ENCODE measurements around the gene PRKAG2. TPM values are rescaled to one million over a fixed set of nuclear protein-coding genes. Genes with fewer than 3 reads are reported as not detected.
"Not testable (repeated sequence)": the region's sequence is repeated elsewhere in the genome, so short reads cannot be mapped to it uniquely, and the experiment has no call there.

PRKAG2 gene
- polyA plus RNA-seq, 4 donors, result 6.1 to 38.1 (median 33.6) TPM

DNA sequence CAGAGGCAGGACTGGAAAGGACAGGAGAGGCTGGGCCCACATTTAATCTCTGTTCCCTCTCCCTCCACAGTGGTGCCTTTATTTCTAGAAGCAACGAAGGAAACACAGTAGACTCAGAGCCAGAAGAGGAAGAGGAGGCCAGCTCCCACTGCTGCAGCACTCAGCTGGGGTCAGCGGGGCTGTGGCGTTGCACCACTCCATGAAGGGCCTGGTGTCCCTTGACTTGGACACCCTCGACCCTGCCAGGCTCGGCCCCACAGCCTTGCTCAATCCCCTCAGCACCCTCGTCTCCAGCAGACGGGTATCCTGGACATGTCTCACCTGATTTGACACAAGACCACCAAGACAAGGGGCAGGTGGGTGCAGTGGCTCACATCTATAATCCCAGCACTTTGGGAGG is 38.8 kb downstream of the PRKAG2 start:
- DNase-seq (ENCODE audit: low read depth in 4 of 4, low spot score in 3 of 4), result no peak

- DNase-seq (ENCODE audit: low read depth in 4 of 4, low spot score in 3 of 4), result no peak
These were observed 39.5 kb downstream of the PRKAG2 start for GRCh38 chr7:151837285-151838042.

DNA sequence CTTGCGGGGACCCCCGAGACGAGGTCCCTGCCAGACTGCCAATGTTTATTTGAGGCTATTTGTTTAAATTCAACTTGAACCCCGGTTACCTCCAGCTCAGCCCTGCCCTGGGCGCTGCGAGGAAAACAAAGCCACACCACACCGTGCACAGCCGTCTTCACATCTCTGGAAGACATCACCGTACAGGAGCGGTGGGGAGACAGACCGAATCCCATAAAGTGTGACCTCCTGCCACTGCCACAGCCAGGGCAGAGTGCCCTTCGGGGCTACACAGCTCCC is 40.0 kb downstream of the PRKAG2 start:
- DNase-seq (ENCODE audit: low read depth in 4 of 4, low spot score in 3 of 4), result no peak

- DNase-seq (ENCODE audit: low read depth in 4 of 4, low spot score in 3 of 4), result no peak
These were observed 40.6 kb downstream of the PRKAG2 start for GRCh38 chr7:151836191-151836926.

GRCh38 chr7:151835636-151836035 is 41.3 kb downstream of the PRKAG2 start:
- DNase-seq (ENCODE audit: low read depth in 4 of 4, low spot score in 3 of 4), result no peak

GRCh38 chr7:151834271-151835035 is 42.5 kb downstream of the PRKAG2 start:
- no peak for DNase-seq (ENCODE audit: low read depth in 4 of 4, low spot score in 3 of 4)

DNA sequence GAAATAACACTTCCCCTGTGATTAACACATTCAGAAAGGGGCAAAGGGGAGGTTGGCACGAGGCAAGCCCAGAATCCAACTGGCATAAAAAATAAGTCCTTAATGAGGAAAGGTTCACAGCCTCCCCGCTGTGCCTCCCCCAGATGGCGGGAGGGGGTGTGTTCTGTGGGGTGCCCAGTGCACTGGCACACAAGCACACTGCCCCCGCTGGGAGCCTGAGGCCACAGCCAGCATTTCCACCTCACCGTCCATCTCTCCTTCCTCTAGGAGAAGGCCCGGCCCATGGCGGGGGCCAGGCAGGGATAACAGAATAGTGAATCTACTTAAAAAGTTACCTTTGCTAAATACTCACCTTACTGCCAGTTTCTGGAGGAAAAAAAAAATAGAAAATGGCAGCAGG is 43.2 kb downstream of the PRKAG2 start:
- DNase-seq (ENCODE audit: low read depth in 4 of 4, low spot score in 3 of 4), result no peak

- no peak for DNase-seq (ENCODE audit: low read depth in 4 of 4, low spot score in 3 of 4)
These were observed 43.7 kb downstream of the PRKAG2 start for GRCh38 chr7:151833213-151833651.

DNA sequence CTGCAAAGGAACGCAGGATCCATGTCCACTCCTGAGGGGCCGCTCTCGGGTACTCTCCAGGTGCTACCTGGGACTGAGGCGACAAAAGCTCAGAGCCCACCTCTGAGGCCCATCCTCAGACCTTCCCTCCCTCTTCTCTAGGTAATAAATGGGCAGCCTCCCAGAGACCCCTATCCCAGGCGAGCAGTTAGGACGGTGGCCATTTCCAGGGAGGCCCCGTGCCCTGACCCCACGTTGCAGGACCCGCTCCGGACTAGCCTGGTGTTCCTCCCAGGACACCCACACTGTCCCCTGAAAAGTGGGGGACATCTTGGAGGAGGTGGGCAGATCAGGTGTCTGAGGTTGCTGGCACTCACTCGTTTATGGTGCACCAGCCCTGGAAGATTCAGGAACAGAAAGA is 44.3 kb downstream of the PRKAG2 start:
- no peak for DNase-seq (ENCODE audit: low read depth in 4 of 4, low spot score in 3 of 4)

- DNase-seq (ENCODE audit: low read depth in 4 of 4, low spot score in 3 of 4), result no peak
These were observed 44.8 kb downstream of the PRKAG2 start for GRCh38 chr7:151832138-151832537.

GRCh38 chr7:151831606-151832005 is 45.3 kb downstream of the PRKAG2 start:
- no peak for DNase-seq (ENCODE audit: low read depth in 4 of 4, low spot score in 3 of 4)

DNA sequence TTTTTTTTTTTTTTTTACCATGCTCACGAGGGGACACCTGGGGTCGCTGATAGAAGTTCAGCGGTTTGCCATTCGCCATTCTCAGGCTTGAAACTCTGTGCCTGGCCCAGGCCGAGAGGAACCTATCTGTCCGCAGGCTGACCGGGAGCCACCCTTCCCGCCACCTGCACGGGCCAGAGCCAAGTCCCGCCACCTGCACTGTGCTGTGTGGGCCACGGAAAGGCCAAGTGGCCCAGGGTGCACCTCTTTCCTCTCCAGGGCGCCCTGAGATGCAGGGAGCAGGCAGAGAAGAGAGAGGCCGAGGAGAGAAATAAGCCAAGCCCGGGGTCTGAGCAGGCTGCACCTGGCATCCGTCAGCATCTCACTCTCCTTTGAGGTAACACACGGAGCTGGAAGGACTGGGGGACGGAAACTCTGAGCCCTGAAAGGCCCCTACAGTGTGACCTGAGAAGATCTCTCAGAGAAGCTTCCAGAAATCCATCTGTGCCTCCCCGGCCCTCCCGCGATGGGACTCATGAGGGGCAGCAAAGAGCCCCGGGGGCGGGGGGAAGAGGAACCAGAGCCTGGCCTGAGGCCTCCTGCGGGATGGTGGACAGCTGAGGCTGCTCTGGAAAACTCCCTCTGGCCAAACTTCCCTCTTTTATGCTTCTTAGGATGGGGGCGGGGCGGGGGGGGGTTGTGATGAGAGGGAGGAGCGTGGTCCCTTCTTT is 46.6 kb downstream of the PRKAG2 start:
- DNase-seq (ENCODE audit: low read depth in 4 of 4, low spot score in 3 of 4), result no peak

- DNase-seq (ENCODE audit: low read depth in 4 of 4, low spot score in 3 of 4), result no peak
These were observed 47.2 kb downstream of the PRKAG2 start for GRCh38 chr7:151829707-151830106.

- DNase-seq (ENCODE audit: low read depth in 4 of 4, low spot score in 3 of 4), result no peak
These were observed 49.3 kb downstream of the PRKAG2 start for GRCh38 chr7:151827620-151828019.

- not testable (repeated sequence) for DNase-seq (ENCODE audit: low read depth in 4 of 4, low spot score in 3 of 4)
These were observed 50.6 kb downstream of the PRKAG2 start for GRCh38 chr7:151826316-151826715.

DNA sequence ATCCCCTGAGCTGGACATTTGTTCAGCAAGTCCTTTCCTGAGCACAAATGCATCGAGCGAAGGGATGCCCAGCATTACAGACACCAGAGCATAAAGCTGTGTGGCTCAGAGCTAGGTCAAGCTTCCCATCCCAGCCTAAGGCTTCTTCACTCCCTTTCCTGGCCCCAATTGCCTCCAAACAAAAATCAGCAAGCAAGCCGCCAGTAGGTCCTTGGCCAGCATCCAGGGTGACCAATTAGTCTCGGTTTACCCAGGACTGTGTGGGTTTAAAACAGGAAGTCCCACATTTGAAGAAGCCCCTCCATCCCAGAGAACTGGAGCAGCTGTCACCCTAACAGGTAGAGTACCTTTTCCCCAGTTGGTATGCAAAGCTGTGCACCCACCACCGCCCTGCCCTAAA is 51.2 kb downstream of the PRKAG2 start:
- no peak for DNase-seq (ENCODE audit: low read depth in 4 of 4, low spot score in 3 of 4)

DNA sequence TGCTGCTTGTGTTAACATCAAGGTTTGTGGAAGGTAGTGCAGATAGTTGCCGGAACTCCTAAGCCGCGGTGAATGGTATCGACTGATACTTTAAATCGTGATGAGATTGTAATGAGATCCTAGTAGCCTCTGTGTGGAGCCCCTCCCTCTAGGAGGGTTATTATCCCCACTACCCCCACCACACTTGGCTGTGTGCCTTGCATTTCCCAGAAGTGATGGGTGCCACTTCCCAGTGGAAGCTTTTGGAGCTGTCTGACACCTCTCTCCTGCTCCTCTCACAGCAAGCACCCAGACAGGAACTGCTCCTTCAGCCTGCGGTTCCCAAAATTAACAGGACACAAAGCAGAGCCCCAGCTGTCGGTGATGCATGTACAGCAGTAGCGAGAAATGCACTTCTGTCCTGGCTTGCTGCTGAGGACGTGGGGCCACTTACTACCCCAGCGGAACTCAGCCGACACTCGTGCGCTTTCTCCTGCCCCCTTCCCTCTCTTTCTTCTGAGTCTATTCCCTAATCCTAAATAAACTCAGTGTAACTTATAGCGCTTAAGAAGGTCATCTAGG is 52.5 kb downstream of the PRKAG2 start:
- no peak for DNase-seq (ENCODE audit: low read depth in 4 of 4, low spot score in 3 of 4)

DNA sequence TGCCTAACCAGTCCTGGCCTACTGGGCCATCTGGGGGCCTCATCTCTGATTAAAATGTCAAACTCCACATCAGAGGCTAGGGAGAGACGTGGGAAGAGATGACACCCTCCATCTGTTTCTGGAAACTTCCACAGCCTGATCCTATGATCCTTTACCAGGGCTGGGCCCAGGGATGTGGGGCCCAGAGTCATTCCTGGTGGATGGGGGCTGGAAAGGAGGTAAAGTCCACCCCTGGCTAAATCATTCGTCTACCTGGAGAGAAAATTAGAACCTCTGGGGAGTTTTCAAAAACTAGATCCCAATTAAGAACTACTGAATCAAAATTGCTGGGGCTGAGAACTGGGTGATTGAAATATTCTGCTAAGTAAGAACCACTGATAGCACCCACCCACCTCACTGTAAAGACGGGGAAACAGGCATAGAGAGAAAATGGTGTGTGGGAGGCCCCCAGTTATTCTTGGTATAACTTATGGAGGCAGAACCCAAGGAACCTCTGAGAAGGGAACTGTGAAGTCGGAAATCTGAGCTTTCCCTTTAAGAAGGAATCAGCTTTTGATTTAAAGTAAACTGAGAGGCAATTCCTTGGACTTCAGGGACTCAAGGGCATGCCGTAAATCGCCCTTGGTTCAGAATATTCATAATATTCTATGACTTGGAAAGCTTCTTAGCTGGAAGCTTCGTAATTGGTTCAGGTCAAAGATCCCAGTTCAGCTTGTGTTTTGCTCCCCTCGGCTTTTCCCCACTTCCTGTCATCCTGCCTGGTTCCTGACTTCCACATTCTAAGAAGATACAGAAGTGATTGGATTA is 53.1 kb downstream of the PRKAG2 start:
- DNase-seq (ENCODE audit: low read depth in 4 of 4, low spot score in 3 of 4), result no peak

DNA sequence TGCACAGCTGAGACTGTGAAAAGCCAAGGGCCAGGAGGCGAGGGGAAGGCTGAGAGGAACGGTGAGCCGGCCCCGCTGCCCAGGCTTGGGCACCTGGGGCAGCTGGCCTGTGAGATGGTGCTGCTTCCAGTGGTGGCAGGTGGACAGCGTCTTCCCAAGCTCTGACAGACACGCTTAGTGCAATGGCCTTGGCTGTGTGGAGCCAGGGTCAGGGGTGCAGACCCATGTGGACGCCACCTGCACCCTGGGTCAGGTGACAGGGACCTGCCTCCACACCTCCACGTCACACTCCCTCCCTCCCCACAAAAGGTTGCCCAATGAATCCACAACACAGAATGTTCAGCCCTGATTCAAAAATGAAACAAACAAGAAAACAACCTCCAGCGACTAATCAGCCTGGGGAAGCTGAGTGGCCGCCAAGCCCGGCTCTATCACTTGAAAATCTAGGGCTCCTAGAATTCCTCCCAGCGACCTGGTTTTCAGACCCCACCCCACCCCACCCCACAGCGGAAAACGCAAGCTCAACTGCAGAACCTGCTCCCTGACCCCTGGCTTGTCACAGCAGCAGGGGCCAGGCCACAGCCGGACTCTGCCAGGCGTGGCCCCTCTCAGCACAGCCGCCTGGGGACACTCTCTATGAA is 54.3 kb downstream of the PRKAG2 start:
- DNase-seq (ENCODE audit: low read depth in 4 of 4, low spot score in 3 of 4), result no peak

All from left renal pelvis (tissue), 4 donors.